ENCODE measurements around the gene EPAS1.

- TF ChIP-seq FOXM1 (IDR thresholded peaks at IDR 0.05; ENCODE audit: borderline replicate concordance) = no peak
- TF ChIP-seq TARDBP (IDR thresholded peaks at IDR 0.05) = no peak
- TF ChIP-seq SP1 (IDR thresholded peaks at IDR 0.05) = no peak
- no peak for TF ChIP-seq HDGF (IDR thresholded peaks at IDR 0.05; ENCODE audit: borderline replicate concordance)
- TF ChIP-seq BHLHE40 (IDR thresholded peaks at IDR 0.05; ENCODE audit: borderline replicate concordance) = no peak
- TF ChIP-seq ARNT (IDR thresholded peaks at IDR 0.05) = no peak
- TF ChIP-seq LEF1 (IDR thresholded peaks at IDR 0.05; ENCODE audit: borderline replicate concordance) = no peak
- TF ChIP-seq ZNF384 (IDR thresholded peaks at IDR 0.05) = no peak
- TF ChIP-seq ELF4 (IDR thresholded peaks at IDR 0.05) = no peak
Measured at GRCh38 chr2:46402874-46403273, 105.7 kb downstream of the EPAS1 start.

Measured in HEK293T (cell line).